ENCODE data around the gene RRAD. TPM values are rescaled to one million over a fixed set of nuclear protein-coding genes. Genes with fewer than 3 reads are reported as not detected.
"Not testable (repeated sequence)": the region's sequence is repeated elsewhere in the genome, so short reads cannot be mapped to it uniquely, and the experiment has no call there.

RRAD gene
- total RNA-seq, 2 experiments from 2014 or later: 0.20 to 0.33 TPM

GRCh38 chr16:66944054-66944441, 18.7 kb upstream of the RRAD start:
- Mint-ChIP-seq H3K27me3 (peaks cover 11% of the 10 kb centered on the region), H3K9me3 (no peaks in the 10 kb centered on the region), H3K4me1 (peaks cover 13% of the 10 kb centered on the region), H3K27ac (no peak overlapping the region), H3K36me3 (peaks cover 3% of the 10 kb centered on the region), H3K4me3 (no peak overlapping the region)
- DNase-seq: no peak

GRCh38 chr16:66943426-66944053, 18.2 kb upstream of the RRAD start:
- DNase-seq: no peak
- H3K36me3 Mint-ChIP-seq: peaks cover 3% of the 10 kb centered on the region
- no peak overlapping the region for H3K27ac Mint-ChIP-seq
- H3K27me3 Mint-ChIP-seq: peaks cover 6% of the 10 kb centered on the region
- H3K4me3 Mint-ChIP-seq: no peak overlapping the region
- peaks cover 11% of the 10 kb centered on the region for H3K4me1 Mint-ChIP-seq
- no peaks in the 10 kb centered on the region for H3K9me3 Mint-ChIP-seq

GRCh38 chr16:66942981-66943380, 17.6 kb upstream of the RRAD start:
- Mint-ChIP-seq H3K4me1 (peaks cover 5% of the 10 kb centered on the region), H3K4me3 (no peak overlapping the region), H3K27ac (peak overlapping the region; percentile 54), H3K27me3 (peaks cover under 1% of the 10 kb centered on the region), H3K9me3 (no peaks in the 10 kb centered on the region), H3K36me3 (peaks cover 3% of the 10 kb centered on the region)
- DNase-seq: no peak

DNA sequence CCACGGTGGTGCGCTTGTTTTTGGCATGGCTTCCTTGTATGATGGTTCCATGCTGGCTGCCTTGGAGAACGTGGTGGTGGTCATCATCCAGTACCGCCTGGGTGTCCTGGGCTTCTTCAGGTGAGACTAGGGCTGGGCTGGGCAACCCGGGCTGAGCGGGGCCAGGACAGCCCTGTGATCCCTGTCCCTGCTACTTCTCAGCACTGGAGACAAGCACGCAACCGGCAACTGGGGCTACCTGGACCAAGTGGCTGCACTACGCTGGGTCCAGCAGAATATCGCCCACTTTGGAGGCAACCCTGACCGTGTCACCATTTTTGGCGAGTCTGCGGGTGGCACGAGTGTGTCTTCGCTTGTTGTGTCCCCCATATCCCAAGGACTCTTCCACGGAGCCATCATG, 14.9 kb upstream of the RRAD start:
- Mint-ChIP-seq H3K4me3 (no peak overlapping the region), H3K27me3 (no peaks in the 10 kb centered on the region), H3K27ac (no peak overlapping the region), H3K36me3 (peaks cover 12% of the 10 kb centered on the region), H3K9me3 (no peaks in the 10 kb centered on the region), H3K4me1 (peaks cover 16% of the 10 kb centered on the region)
- no peak for DNase-seq

GRCh38 chr16:66939366-66939765, 14.0 kb upstream of the RRAD start:
- DNase-seq: no peak
- peaks cover 15% of the 10 kb centered on the region for H3K36me3 Mint-ChIP-seq
- H3K4me1 Mint-ChIP-seq: peaks cover 16% of the 10 kb centered on the region
- H3K9me3 Mint-ChIP-seq: no peaks in the 10 kb centered on the region
- no peak overlapping the region for H3K4me3 Mint-ChIP-seq
- H3K27me3 Mint-ChIP-seq: no peaks in the 10 kb centered on the region
- no peak overlapping the region for H3K27ac Mint-ChIP-seq

- DNase-seq: no peak
- H3K27ac Mint-ChIP-seq: peak overlapping the region; percentile 14
- peaks cover 26% of the 10 kb centered on the region for H3K4me1 Mint-ChIP-seq
- H3K9me3 Mint-ChIP-seq: no peaks in the 10 kb centered on the region
- no peak overlapping the region for H3K4me3 Mint-ChIP-seq
- peaks cover 26% of the 10 kb centered on the region for H3K36me3 Mint-ChIP-seq
- H3K27me3 Mint-ChIP-seq: no peaks in the 10 kb centered on the region
Measured at GRCh38 chr16:66937725-66938337, 12.5 kb upstream of the RRAD start.

DNA sequence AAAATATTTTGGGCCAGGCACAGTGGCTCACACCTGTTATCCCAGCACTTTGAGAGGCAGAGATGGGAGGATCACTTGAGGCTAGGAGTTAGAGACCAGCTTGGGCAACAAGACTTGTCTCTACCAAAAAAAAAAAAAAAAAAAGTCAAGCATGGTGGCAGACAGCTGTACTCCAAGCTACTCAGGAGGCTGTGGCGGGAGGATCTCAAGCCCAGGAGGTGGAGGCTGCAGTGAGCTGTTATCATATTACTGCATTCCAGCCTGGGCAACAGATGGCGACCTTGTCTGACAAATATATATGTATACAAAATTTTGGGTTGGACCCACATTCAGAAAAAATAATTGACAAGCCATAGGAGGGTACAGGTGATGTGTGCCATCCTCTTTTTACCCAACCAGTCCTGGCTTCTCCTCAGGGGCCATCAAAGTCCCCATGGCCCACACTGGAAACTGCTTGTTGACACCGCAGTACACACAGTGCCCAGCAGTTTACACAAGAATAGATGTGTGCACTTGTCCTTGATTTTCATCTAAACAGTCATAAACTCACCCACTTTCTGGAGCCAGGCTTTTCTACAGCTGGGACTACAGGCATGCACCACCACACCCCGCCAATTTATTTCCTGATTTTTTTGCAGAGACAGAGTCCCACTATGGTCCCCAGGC, 11.7 kb upstream of the RRAD start:
- H3K36me3 Mint-ChIP-seq: peaks cover 30% of the 10 kb centered on the region
- no peaks in the 10 kb centered on the region for H3K9me3 Mint-ChIP-seq
- H3K4me1 Mint-ChIP-seq: peaks cover 34% of the 10 kb centered on the region
- peak overlapping the region; percentile 32 for H3K4me3 Mint-ChIP-seq
- no peaks in the 10 kb centered on the region for H3K27me3 Mint-ChIP-seq
- no peak for DNase-seq
- peak overlapping the region; percentile 14 for H3K27ac Mint-ChIP-seq

- peaks cover 30% of the 10 kb centered on the region for H3K36me3 Mint-ChIP-seq
- H3K9me3 Mint-ChIP-seq: no peaks in the 10 kb centered on the region
- H3K4me3 Mint-ChIP-seq: peak overlapping the region; percentile 32
- H3K27me3 Mint-ChIP-seq: no peaks in the 10 kb centered on the region
- peak overlapping the region; percentile 12 for H3K27ac Mint-ChIP-seq
- no peak for DNase-seq
- peaks cover 38% of the 10 kb centered on the region for H3K4me1 Mint-ChIP-seq
Measured at GRCh38 chr16:66936462-66936861, 11.1 kb upstream of the RRAD start.

GRCh38 chr16:66935314-66936011, 10.1 kb upstream of the RRAD start, which contains the start of gene CES2:
Gene CES2 (plus strand): TSS chr16:66935516. CDS start chr16:66935636, 120 bp downstream.
- H3K36me3 Mint-ChIP-seq: peaks cover 30% of the 10 kb centered on the region

DNA sequence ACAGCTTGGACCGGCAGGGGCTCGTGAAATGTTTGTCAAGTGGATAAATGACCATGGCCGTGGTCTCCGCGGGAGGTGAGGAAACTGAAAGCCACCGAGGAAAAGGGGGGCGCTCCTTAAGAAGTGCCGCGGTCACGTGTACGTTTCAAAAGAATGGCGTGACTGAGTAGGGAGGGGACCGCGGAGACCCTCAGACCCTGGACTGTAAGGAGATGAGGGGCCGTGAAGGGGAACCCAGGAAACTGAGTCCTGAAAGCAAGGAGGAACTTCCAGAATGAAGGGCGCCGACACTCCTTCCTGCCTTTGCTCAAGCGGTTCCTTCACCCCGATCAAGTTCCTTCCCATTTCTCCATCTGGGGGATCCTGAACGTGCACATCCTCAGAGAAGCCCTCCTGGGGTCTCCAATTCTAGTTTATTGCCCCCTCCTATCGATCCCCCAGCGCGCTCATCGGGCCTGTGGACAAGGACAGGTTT, 9.5 kb upstream of the RRAD start:
- H3K27me3 Mint-ChIP-seq, DNase-seq, H3K9me3 Mint-ChIP-seq: not testable (repeated sequence)
- Mint-ChIP-seq H3K4me1 (peaks cover 38% of the 10 kb centered on the region), H3K27ac (peak overlapping the region; percentile 99), H3K36me3 (peaks cover 30% of the 10 kb centered on the region), H3K4me3 (peak overlapping the region; percentile 97)

More at GRCh38 chr16:66935314-66936011, 10.1 kb upstream of the RRAD start, which contains the start of gene CES2:
- Mint-ChIP-seq H3K9me3 (no peaks in the 10 kb centered on the region), H3K4me1 (peaks cover 38% of the 10 kb centered on the region), H3K4me3 (peak within 1 kb of the TSS; percentile 97), H3K27ac (peak within 1 kb of the TSS; percentile 99), H3K27me3 (no peaks in the 10 kb centered on the region)
- no peak for DNase-seq

DNA sequence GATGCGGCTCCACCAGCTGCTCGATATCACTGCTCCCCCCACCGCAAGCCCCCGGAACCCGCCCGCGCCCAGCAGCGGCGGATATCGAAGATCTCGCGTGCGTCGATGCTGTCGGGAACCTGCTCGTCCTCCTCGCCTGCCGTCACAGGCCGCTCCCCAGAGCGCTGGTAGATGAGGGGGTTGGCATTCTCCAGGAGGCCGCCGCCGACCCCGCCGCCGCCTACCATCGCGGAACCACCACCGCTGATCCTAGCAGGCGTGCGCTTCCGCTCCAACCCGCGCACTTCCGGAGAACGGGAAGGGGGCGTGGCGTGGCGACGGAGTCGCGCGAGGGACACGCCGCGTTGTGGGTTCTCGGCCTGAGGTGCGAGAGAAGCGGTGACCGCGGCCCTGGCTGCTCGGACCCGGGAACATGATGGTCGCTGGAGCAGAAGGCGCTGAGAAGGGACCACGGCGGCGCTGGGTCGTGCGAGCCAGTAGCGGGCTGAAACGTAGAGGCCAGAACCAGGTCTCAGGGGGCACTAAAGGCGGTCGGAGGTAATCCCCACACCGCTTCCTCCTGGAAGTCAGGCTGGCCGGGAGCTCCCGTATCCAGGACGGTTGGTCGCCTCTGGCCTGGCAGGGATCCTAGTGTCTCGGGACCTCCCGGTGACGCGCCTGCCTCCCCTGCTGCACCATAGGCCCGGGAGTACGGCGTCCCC, 9.0 kb upstream of the RRAD start, which contains the start of gene CIAO2B:
Gene CIAO2B, minus strand, starts transcription at position 265 of the 701 bp plus-strand sequence. Its CDS starts 38 bp downstream, at position 227.
- peak within 1 kb of the TSS; percentile 99 for H3K27ac Mint-ChIP-seq
- DNase-seq: peak; percentile 92

DNA sequence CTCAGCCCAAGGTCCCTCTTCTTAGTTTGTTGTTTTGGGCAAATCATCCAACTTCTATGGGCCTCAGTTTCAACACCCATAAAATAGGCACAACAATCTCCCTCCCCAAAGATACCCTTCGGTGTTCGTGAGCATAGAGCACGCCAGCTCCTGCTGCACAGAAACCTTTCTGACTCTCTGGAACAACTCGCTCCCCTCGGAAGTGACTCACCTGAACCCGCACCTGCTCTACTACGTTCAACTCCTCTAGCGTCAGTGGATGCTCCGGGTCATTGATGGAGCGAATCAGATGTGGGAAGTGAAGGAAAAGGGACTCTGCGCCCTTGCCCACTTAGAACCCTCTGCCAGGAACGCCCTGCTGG, 8.4 kb upstream of the RRAD start:
- Mint-ChIP-seq H3K4me3 (peak overlapping the region; percentile 97), H3K36me3 (peaks cover 30% of the 10 kb centered on the region), H3K27ac (peak overlapping the region; percentile 99), H3K9me3 (no peaks in the 10 kb centered on the region), H3K27me3 (no peaks in the 10 kb centered on the region), H3K4me1 (peaks cover 38% of the 10 kb centered on the region)
- no peak for DNase-seq

More for the DNA sequence above, 9.0 kb upstream of the RRAD start, which contains the start of gene CIAO2B:
- H3K4me1 Mint-ChIP-seq: peaks cover 38% of the 10 kb centered on the region
- H3K36me3 Mint-ChIP-seq: peaks cover 30% of the 10 kb centered on the region
- H3K27me3 Mint-ChIP-seq: no peaks in the 10 kb centered on the region
- H3K4me3 Mint-ChIP-seq: peak within 1 kb of the TSS; percentile 97
- H3K9me3 Mint-ChIP-seq: no peaks in the 10 kb centered on the region

GRCh38 chr16:66932076-66932475, 6.7 kb upstream of the RRAD start:
- H3K27me3 Mint-ChIP-seq: no peaks in the 10 kb centered on the region
- H3K36me3 Mint-ChIP-seq: peaks cover 27% of the 10 kb centered on the region
- no peak for DNase-seq
- H3K9me3 Mint-ChIP-seq: no peaks in the 10 kb centered on the region
- peak overlapping the region; percentile 97 for H3K4me3 Mint-ChIP-seq
- peak overlapping the region; percentile 62 for H3K27ac Mint-ChIP-seq
- peaks cover 33% of the 10 kb centered on the region for H3K4me1 Mint-ChIP-seq

GRCh38 chr16:66931665-66932064, 6.3 kb upstream of the RRAD start:
- Mint-ChIP-seq H3K27me3 (peaks cover 1% of the 10 kb centered on the region), H3K9me3 (no peaks in the 10 kb centered on the region), H3K4me3 (no peak overlapping the region), H3K27ac (no peak overlapping the region), H3K36me3 (peaks cover 26% of the 10 kb centered on the region), H3K4me1 (peaks cover 31% of the 10 kb centered on the region)
- no peak for DNase-seq
